ENCODE data around the gene RAP1B.
A peak's percentile ranks its signal among the peaks of the same experiment; 100 is the strongest.
"Not testable (repeated sequence)": the region's sequence is repeated elsewhere in the genome, so short reads cannot be mapped to it uniquely, and the experiment has no call there.

RAP1B gene

GRCh38 chr12:68675101-68675842, 64.6 kb downstream of the RAP1B start:
- CTCF ChIA-PET = interaction anchor here (1.3 to 1.6 kb wide), 2 partner anchors 316 to 452 kb away, joined by 3 to 4 read pairs; no protein-coding TSS in a partner anchor
- POLR2A ChIA-PET = no interaction called here
- TF ChIP-seq CTCF (IDR thresholded peaks at IDR 0.05; ENCODE audit: insufficient read depth, low read length, missing control alignments) = no peak
- DNase-seq (ENCODE audit: low read depth, low spot score) = no peak
- no peak overlapping the region for H3K4me3 ChIP-seq (ENCODE audit: low read depth, low read length)

- POLR2A ChIA-PET, CTCF ChIA-PET: not testable (repeated sequence)
These were observed 66.2 kb downstream of the RAP1B start for GRCh38 chr12:68676854-68677253.

GRCh38 chr12:68686262-68686594, 75.5 kb downstream of the RAP1B start:
- POLR2A ChIA-PET = interaction anchor here (0.6 kb wide), 1 partner anchor 36 kb away, joined by 3 read pairs; no protein-coding TSS in a partner anchor
- no peak for TF ChIP-seq CTCF (IDR thresholded peaks at IDR 0.05; ENCODE audit: insufficient read depth, low read length, missing control alignments)
- H3K4me3 ChIP-seq (ENCODE audit: low read depth, low read length) = peak overlapping the region; percentile 99
- DNase-seq (ENCODE audit: low read depth, low spot score) = no peak
- CTCF ChIA-PET = interaction anchor here (0.5 to 0.8 kb wide), 2 partner anchors 19 to 350 kb away, joined by 3 read pairs; no protein-coding TSS in a partner anchor

More at GRCh38 chr12:68676854-68677253, 66.2 kb downstream of the RAP1B start:
- not testable (repeated sequence) for DNase-seq (ENCODE audit: low read depth, low spot score); H3K4me3 ChIP-seq (ENCODE audit: low read depth, low read length)

- H3K4me3 ChIP-seq (ENCODE audit: low read depth, low read length) = peak within 1 kb of the TSS; percentile 99
- peak; percentile 33 for TF ChIP-seq CTCF (IDR thresholded peaks at IDR 0.05; ENCODE audit: insufficient read depth, low read length, missing control alignments)
- peak; percentile 92 for DNase-seq (ENCODE audit: low read depth, low spot score)
- POLR2A ChIA-PET = interaction anchor here (0.6 to 0.9 kb wide), 3 partner anchors 35 to 74 kb away, joined by 3 to 4 read pairs (median 3); no protein-coding TSS in a partner anchor
- CTCF ChIA-PET = no interaction called here
These were observed 76.2 kb downstream of the RAP1B start, which contains the start of gene NUP107 for GRCh38 chr12:68686595-68687521. TSS of gene NUP107 (plus strand) at chr12:68686978. CDS start at chr12:68687066, 88 bp downstream.

- DNase-seq (ENCODE audit: low read depth, low spot score) = no peak
- ChIA-PET POLR2A (no interaction called here), CTCF (no interaction called here)
- no peak for TF ChIP-seq CTCF (IDR thresholded peaks at IDR 0.05; ENCODE audit: insufficient read depth, low read length, missing control alignments)
- no peak overlapping the region for H3K4me3 ChIP-seq (ENCODE audit: low read depth, low read length)
These were observed 84.8 kb downstream of the RAP1B start for GRCh38 chr12:68695454-68695853.

- TF ChIP-seq CTCF (IDR thresholded peaks at IDR 0.05; ENCODE audit: insufficient read depth, low read length, missing control alignments) = no peak
- POLR2A ChIA-PET = no interaction called here
- no peak for DNase-seq (ENCODE audit: low read depth, low spot score)
- CTCF ChIA-PET = no interaction called here
- no peak overlapping the region for H3K4me3 ChIP-seq (ENCODE audit: low read depth, low read length)
These were observed 88.8 kb downstream of the RAP1B start for GRCh38 chr12:68699486-68699885.
